A549 (cell line): ENCODE results near the gene RBM26.

Experiments used
- BHLHE40 ChIP-seq: IDR thresholded peaks from 2 replicates; pipeline ENCODE4 v1.6.1; 2012; ENCODE audit warnings: low read depth, low read length, inconsistent platforms
- CBX2 ChIP-seq: fragments of 200-600 bp; sonication (generic); IDR thresholded peaks from 2 replicates; pipeline ENCODE4 v1.6.1; 2016; ENCODE audit warnings: low read depth, mild to moderate bottlenecking, borderline replicate concordance
- CBX8 ChIP-seq: fragments of 200-600 bp; sonication (generic); IDR thresholded peaks from 2 replicates; pipeline ENCODE4 v1.6.1; 2016
- CHD2 ChIP-seq: fragments of 150-350 bp; IDR thresholded peaks from 2 replicates; pipeline ENCODE4 v1.6.1; 2014; ENCODE audit warnings: low read length; ENCODE audit not compliant: partially characterized antibody
- CTCF ChIP-seq: fragments of >200 bp; sonication (Bioruptor Twin); formaldehyde crosslinking; IDR thresholded peaks from 3 replicates; pipeline ENCODE4 v1.5.1; 2016
- ESRRA ChIP-seq: fragments of 150-350 bp; IDR thresholded peaks from 2 replicates; pipeline ENCODE4 v1.6.1; 2014; ENCODE audit warnings: mild to moderate bottlenecking, low read length, borderline replicate concordance
- HOXA7 ChIP-seq: fragments of 250-450 bp; sonication (Bioruptor Pico); IDR thresholded peaks from 2 replicates; pipeline ENCODE4 v1.5.0; 2020; ENCODE audit warnings: mild to moderate bottlenecking, moderate library complexity
- JUN ChIP-seq, 2 experiments: fragments of >200 bp; sonication (Bioruptor Twin); formaldehyde crosslinking; IDR thresholded peaks; 2 replicates in 1 of 2; 3 replicates in 1 of 2; pipeline ENCODE4 v1.6.1; 2016 to 2017
- MAX ChIP-seq: IDR thresholded peaks from 2 replicates; pipeline ENCODE4 v1.6.1; 2012
- POLR2A ChIP-seq: IDR thresholded peaks from 2 replicates; pipeline ENCODE4 v1.6.1; 2012; ENCODE audit warnings: mild to moderate bottlenecking, low read length
- REST ChIP-seq: fragments of 200-600 bp; sonication (generic); IDR thresholded peaks from 2 replicates; pipeline ENCODE4 v1.6.1; 2016; ENCODE audit warnings: antibody characterized with exemption, mild to moderate bottlenecking, moderate library complexity
- SMC3 ChIP-seq: fragments of >200 bp; sonication (Bioruptor Twin); formaldehyde crosslinking; IDR thresholded peaks from 3 replicates; pipeline ENCODE4 v1.6.1; 2018; ENCODE audit warnings: inconsistent platforms
- USF2 ChIP-seq: fragments of 450-650 bp; IDR thresholded peaks from 2 replicates; pipeline ENCODE4 v1.6.1; 2014; ENCODE audit warnings: antibody characterized with exemption
- ZC3H11A ChIP-seq: fragments of 450-650 bp; IDR thresholded peaks from 2 replicates; pipeline ENCODE4 v1.6.1; 2014; ENCODE audit warnings: antibody characterized with exemption, mild to moderate bottlenecking

GRCh38 chr13:79318664-79319063 is 87.4 kb downstream of the RBM26 start:
- TF ChIP-seq CTCF, result no peak
- no peak for TF ChIP-seq POLR2A
- no peak for TF ChIP-seq CHD2
- no peak for TF ChIP-seq REST
- no peak for TF ChIP-seq SMC3
- no peak for TF ChIP-seq BHLHE40
- no peak for TF ChIP-seq USF2
- TF ChIP-seq ESRRA, result no peak
- TF ChIP-seq HOXA7 (CRISPR knock-in tag), result no peak
- no peak for TF ChIP-seq CBX8
- no peak for TF ChIP-seq CBX2
- no peak for TF ChIP-seq JUN (IDR thresholded peaks at IDR 0.05)
- no peak for TF ChIP-seq MAX
- TF ChIP-seq ZC3H11A, result no peak
